Measurements from ENCODE around the gene SLC5A12.

Gene SLC5A12

GRCh38 chr11:26620282-26621045 lies 101.4 kb downstream of the SLC5A12 start:
- no peak for TF ChIP-seq CTCF (IDR thresholded peaks at IDR 0.05; ENCODE audit: low read depth, low read length)
- no peak for TF ChIP-seq EZH2phosphoT487 (IDR thresholded peaks at IDR 0.05; ENCODE audit: low read depth)
- Histone ChIP-seq H3K79me2 (ENCODE audit: low read length) (no peaks in the 10 kb centered on the region), H2AFZ (ENCODE audit: low read depth, low read length) (no peak overlapping the region), H3K4me2 (ENCODE audit: low read length) (no peak overlapping the region), H3K4me3 (ENCODE audit: low read length) (no peak overlapping the region), H3K27me3 (ENCODE audit: low read depth, low read length) (no peaks in the 10 kb centered on the region), H3K4me1 (ENCODE audit: low read length) (no peaks in the 10 kb centered on the region), H3K9me3 (ENCODE audit: insufficient read depth, low read length) (no peaks in the 10 kb centered on the region), H3K36me3 (replicated peaks; ENCODE audit: low read depth, low read length) (no peaks in the 10 kb centered on the region), H3K9ac (ENCODE audit: low read length) (no peak overlapping the region), H4K20me1 (ENCODE audit: insufficient read depth, low read length) (no peaks in the 10 kb centered on the region), H3K27ac (ENCODE audit: low read length) (no peak overlapping the region)

- Histone ChIP-seq H3K36me3 (replicated peaks; ENCODE audit: low read depth, low read length) (no peaks in the 10 kb centered on the region), H3K9ac (ENCODE audit: low read length) (no peak overlapping the region), H3K27me3 (ENCODE audit: low read depth, low read length) (no peaks in the 10 kb centered on the region), H3K79me2 (ENCODE audit: low read length) (no peaks in the 10 kb centered on the region), H4K20me1 (ENCODE audit: insufficient read depth, low read length) (no peaks in the 10 kb centered on the region), H3K4me1 (ENCODE audit: low read length) (no peaks in the 10 kb centered on the region), H2AFZ (ENCODE audit: low read depth, low read length) (no peak overlapping the region), H3K4me3 (ENCODE audit: low read length) (no peak overlapping the region), H3K27ac (ENCODE audit: low read length) (no peak overlapping the region), H3K4me2 (ENCODE audit: low read length) (no peak overlapping the region), H3K9me3 (ENCODE audit: insufficient read depth, low read length) (no peaks in the 10 kb centered on the region)
- TF ChIP-seq CTCF (IDR thresholded peaks at IDR 0.05; ENCODE audit: low read depth, low read length): no peak
- no peak for TF ChIP-seq EZH2phosphoT487 (IDR thresholded peaks at IDR 0.05; ENCODE audit: low read depth)
These were observed 103.4 kb downstream of the SLC5A12 start for GRCh38 chr11:26618441-26618840.

All from OCI-LY3 (cell line).